ENCODE results near the gene DIPK1A. TPM values are rescaled to one million over a fixed set of nuclear protein-coding genes. Genes with fewer than 3 reads are reported as not detected.
A peak's percentile ranks its signal among the peaks of the same experiment; 100 is the strongest.

Gene DIPK1A
- total RNA-seq, 2 donors from 2014 or later, result 2.2 to 4.2 TPM

DNA sequence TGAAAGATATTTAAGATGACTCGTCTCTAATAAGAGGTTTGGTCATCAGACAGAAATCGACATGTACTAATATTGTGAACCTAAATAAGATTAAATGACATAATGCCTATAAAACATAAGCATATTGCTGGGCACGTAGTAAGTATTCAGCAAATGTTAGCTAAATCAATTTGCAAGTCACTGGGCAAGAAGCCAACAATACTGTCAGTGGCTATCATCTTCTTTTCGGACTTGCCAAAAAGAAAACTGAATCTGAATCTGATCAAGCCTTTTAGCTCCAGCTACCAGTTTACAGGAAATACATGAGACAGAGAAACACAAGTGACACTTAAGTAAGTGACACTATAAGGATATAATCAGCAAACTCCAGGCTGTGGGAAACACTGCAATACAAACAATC lies 83.5 kb downstream of the DIPK1A start:
- peaks cover 21 to 27% of the 10 kb centered on the region in 2 donors for H3K4me1 Mint-ChIP-seq (ENCODE audit: low read depth in 2 of 2)
- ATAC-seq, result peak; percentile 73 to 80
- H3K36me3 Mint-ChIP-seq, result no peaks in the 10 kb centered on the region
- peak overlapping the region; percentile 71 to 93 for H3K27ac Mint-ChIP-seq
- no peak for DNase-seq (ENCODE audit: low spot score)
- H3K27me3 Mint-ChIP-seq, result no peaks in the 10 kb centered on the region
- H3K4me3 Mint-ChIP-seq, result peak overlapping the region; percentile 66
- H3K9me3 Mint-ChIP-seq, result no peaks in the 10 kb centered on the region

DNA sequence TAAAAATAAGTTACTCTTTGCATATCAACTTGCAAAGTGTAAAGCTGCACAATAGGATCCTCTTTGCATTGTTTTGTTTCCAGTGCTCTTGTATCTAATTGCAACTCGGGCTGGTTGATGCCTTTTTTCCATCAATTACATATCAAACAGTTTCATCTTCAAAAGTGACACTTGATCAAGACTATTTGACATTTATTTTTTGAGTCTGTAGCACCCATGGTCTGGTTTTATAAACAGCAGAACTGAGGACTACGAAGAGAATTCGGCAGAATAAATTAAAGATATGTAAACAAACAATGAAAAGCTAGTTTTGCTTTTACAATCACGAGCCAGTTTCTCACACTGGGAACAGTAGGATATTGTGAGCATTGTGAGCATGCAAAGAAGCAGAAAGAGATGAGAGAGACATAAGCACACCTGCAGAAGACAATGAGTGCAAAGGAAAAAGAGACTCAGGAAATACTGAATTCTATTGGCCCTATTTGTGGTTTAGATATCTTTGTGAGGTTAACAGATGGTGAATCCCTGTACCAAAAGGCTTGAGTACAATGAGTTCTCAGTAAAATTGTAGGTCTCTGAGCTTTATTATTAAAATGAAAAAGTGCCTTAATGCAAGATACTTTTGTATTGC lies 84.1 kb downstream of the DIPK1A start:
- H3K4me1 Mint-ChIP-seq (ENCODE audit: low read depth in 2 of 2), result peaks cover 15 to 22% of the 10 kb centered on the region in 2 donors
- ATAC-seq (no peak), DNase-seq (ENCODE audit: low spot score) (no peak)
- H3K36me3 Mint-ChIP-seq, result peaks cover 4% of the 10 kb centered on the region
- H3K27ac Mint-ChIP-seq, result peak overlapping the region; percentile 71 to 93
- H3K4me3 Mint-ChIP-seq, result peak overlapping the region; percentile 66
- no peaks in the 10 kb centered on the region for H3K9me3 Mint-ChIP-seq
- no peaks in the 10 kb centered on the region for H3K27me3 Mint-ChIP-seq

DNA sequence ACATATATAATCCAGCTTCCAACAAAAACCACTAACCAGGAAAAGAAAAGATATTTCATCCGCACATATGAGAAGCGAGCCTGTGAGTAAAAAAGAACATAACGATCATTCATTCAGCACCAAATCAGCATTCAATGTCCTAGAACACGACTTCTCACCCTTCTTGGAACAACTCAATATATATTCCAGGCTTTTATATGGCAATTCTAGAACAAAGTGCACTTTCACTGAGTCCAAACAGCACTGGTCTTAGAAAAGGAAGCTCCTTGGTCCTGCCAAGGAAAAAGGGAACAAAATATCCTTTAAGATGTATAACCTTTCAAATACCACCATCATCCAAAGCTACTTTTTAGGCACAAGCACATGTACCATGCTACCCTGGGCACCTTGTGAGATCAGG lies 84.9 kb downstream of the DIPK1A start:
- Mint-ChIP-seq H3K27ac (peak overlapping the region in 1 of 2 donors; percentile 93), H3K27me3 (no peaks in the 10 kb centered on the region), H3K9me3 (no peaks in the 10 kb centered on the region), H3K4me3 (no peak overlapping the region), H3K36me3 (peaks cover 4% of the 10 kb centered on the region), H3K4me1 (ENCODE audit: low read depth in 2 of 2) (peaks cover 14 to 19% of the 10 kb centered on the region in 2 donors)
- DNase-seq (ENCODE audit: low spot score) (no peak), ATAC-seq (no peak)

DNA sequence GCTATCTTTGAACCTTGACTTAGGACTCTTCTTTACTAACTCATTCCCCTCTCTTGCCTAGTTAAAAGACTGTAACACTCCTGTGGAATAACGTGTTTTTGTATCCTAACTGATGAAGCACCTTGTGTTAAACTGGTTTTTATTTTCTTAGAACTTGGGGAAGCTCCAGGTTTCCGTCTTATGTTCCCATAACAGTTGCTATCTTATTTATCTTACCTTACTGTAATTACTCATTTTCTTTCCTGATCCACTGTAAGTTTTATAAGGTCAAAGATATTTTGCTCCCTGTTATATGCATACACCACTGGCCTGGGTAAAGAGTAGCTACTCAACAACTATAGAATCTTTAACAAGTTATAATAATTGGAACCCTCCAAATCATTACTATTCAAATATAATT lies 86.3 kb downstream of the DIPK1A start:
- peaks cover 14 to 19% of the 10 kb centered on the region in 2 donors for H3K4me1 Mint-ChIP-seq (ENCODE audit: low read depth in 2 of 2)

DNA sequence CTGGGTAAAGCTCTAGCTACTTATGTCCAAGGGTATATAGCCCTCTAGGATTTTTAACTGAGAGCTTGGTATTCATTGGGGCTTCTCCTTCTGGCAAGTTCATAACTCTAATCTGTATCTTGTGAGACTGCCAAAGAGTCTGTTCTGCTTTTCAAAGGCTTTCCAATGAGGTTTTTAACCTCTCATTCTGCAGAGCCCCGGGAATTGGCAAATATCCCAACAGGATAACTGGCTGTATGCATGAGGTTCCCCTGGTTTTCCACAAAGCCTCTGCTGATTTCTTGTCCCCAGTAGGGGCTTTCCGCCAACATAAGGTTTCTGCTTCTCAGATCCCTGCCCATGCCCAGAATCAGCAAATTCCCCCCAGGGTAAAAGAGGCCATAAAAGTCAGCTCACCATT lies 88.5 kb downstream of the DIPK1A start:
- H3K4me1 Mint-ChIP-seq (ENCODE audit: low read depth in 2 of 2), result peaks cover 8 to 11% of the 10 kb centered on the region in 2 donors
- H3K27ac Mint-ChIP-seq, result peak overlapping the region in 1 of 2 donors; percentile 78
- no peak overlapping the region for H3K4me3 Mint-ChIP-seq
- no peaks in the 10 kb centered on the region for H3K9me3 Mint-ChIP-seq
- no peak for ATAC-seq
- no peaks in the 10 kb centered on the region for H3K27me3 Mint-ChIP-seq
- peaks cover 4% of the 10 kb centered on the region for H3K36me3 Mint-ChIP-seq
- DNase-seq (ENCODE audit: low spot score), result no peak

More for the DNA sequence above, 86.3 kb downstream of the DIPK1A start:
- Mint-ChIP-seq H3K27me3 (no peaks in the 10 kb centered on the region), H3K9me3 (no peaks in the 10 kb centered on the region), H3K36me3 (peaks cover 4% of the 10 kb centered on the region), H3K4me3 (no peak overlapping the region), H3K27ac (peak overlapping the region in 1 of 2 donors; percentile 11)
- ATAC-seq (no peak), DNase-seq (ENCODE audit: low spot score) (no peak)

DNA sequence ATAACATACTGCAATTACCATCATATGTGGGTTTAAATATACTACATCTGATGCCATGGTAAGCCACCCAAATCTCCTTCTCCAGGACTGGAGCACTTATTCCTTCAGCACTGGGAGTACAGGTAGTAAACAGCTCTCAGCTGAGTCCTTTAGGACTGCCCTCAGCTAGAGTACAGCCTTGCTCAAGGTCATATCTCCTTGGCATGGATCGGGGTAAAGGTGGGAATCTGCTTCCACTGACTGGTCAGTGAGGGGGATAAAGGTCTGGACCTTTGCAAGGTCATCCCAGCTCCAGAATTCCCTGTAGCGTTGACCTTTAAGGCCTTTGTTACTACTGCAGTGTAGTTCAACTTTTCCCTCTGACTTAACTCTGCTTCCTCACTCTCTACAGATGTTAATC lies 90.7 kb downstream of the DIPK1A start:
- ATAC-seq, result no peak
- H3K36me3 Mint-ChIP-seq, result peaks cover 4% of the 10 kb centered on the region
- H3K27ac Mint-ChIP-seq, result peak overlapping the region in 1 of 2 donors; percentile 51
- no peaks in the 10 kb centered on the region for H3K4me1 Mint-ChIP-seq (ENCODE audit: low read depth in 2 of 2)
- H3K9me3 Mint-ChIP-seq, result no peaks in the 10 kb centered on the region
- no peak overlapping the region for H3K4me3 Mint-ChIP-seq
- H3K27me3 Mint-ChIP-seq, result no peaks in the 10 kb centered on the region
- DNase-seq (ENCODE audit: low spot score), result no peak

DNA sequence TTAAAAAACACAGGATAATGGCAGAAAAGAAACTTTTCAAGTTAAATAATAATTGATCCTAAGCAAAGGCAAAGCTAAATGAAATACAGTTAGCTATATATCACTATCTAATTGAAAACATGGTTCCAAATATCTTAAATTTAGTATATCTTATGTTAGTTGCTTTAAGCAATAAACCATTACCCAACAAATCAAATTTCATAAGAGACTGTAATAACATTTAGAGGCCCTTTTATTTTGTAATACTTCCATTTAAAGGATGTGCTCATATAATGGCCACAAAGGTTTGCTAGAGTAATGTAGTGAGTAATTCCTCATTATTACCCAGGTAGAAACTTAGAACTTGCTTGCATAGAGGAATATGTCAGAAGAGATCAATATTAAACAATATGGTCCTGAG lies 97.1 kb downstream of the DIPK1A start:
- Mint-ChIP-seq H3K27ac (no peak overlapping the region), H3K4me1 (ENCODE audit: low read depth in 2 of 2) (peaks cover 3 to 4% of the 10 kb centered on the region in 2 donors), H3K27me3 (no peaks in the 10 kb centered on the region), H3K4me3 (no peak overlapping the region), H3K9me3 (no peaks in the 10 kb centered on the region), H3K36me3 (no peaks in the 10 kb centered on the region)
- ATAC-seq (no peak), DNase-seq (ENCODE audit: low spot score) (no peak)

DNA sequence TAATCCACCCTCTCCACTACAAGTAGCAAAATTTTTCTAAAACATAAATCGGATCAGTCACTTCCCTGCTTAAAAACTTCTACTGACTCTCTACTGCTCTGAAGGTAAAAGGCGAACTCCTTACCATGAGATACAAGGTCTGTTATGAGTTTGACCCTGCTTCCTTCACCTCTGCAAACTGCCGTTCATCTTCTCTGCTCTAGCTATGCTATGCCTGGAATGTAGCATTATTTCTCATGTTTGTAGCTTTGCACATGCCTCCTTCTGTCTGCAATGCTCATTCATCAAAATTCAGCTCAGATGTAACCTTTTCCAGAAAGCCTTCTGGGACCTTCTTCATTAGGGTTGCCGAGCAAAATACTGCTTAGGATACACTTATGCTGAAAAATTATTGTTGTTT lies 98.7 kb downstream of the DIPK1A start:
- H3K27ac Mint-ChIP-seq, result peak overlapping the region in 1 of 2 donors; percentile 3
- H3K27me3 Mint-ChIP-seq, result no peaks in the 10 kb centered on the region

DNA sequence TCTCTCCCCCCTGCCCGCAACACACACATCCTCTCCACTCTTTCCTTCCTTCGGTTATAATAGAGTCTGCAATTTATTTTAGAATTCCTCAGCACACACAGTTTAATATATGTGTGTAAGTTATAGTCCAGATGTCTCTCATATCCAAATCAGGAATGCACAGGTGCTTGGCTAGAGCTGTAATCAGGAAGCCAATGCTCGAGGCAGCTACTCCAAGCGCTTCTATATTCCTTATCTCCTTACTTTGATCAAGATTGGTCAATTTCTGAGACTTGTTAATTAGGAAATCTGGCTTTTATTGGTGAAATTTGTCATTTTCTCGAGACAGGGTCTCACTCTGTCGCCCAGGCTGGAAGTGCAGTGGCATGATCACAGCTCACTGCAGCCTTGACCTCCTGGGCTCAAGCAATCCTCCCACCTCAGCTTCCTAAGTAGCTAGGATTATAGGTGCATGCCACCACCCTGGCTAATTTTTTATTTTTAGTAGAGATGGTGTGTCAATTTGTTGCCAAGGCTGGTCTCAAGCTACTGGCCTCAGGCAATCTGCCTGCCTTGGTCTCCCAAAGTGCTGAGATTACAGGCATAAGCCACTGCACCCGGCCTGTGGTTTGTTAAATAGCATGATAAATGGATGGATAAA lies 101.7 kb downstream of the DIPK1A start:
- peaks cover 10 to 12% of the 10 kb centered on the region in 2 donors for H3K4me1 Mint-ChIP-seq (ENCODE audit: low read depth in 2 of 2)
- peaks cover 6% of the 10 kb centered on the region for H3K36me3 Mint-ChIP-seq
- DNase-seq (ENCODE audit: low spot score) (no peak), ATAC-seq (no peak)
- H3K9me3 Mint-ChIP-seq, result no peaks in the 10 kb centered on the region
- H3K4me3 Mint-ChIP-seq, result peak overlapping the region; percentile 76
- peak overlapping the region in 1 of 2 donors; percentile 1 for H3K27ac Mint-ChIP-seq
- H3K27me3 Mint-ChIP-seq, result no peaks in the 10 kb centered on the region

More for the DNA sequence above, 98.7 kb downstream of the DIPK1A start:
- Mint-ChIP-seq H3K4me1 (ENCODE audit: low read depth in 2 of 2) (peaks cover 8 to 10% of the 10 kb centered on the region in 2 donors), H3K9me3 (no peaks in the 10 kb centered on the region), H3K36me3 (no peaks in the 10 kb centered on the region), H3K4me3 (no peak overlapping the region)
- ATAC-seq (no peak), DNase-seq (ENCODE audit: low spot score) (no peak)

DNA sequence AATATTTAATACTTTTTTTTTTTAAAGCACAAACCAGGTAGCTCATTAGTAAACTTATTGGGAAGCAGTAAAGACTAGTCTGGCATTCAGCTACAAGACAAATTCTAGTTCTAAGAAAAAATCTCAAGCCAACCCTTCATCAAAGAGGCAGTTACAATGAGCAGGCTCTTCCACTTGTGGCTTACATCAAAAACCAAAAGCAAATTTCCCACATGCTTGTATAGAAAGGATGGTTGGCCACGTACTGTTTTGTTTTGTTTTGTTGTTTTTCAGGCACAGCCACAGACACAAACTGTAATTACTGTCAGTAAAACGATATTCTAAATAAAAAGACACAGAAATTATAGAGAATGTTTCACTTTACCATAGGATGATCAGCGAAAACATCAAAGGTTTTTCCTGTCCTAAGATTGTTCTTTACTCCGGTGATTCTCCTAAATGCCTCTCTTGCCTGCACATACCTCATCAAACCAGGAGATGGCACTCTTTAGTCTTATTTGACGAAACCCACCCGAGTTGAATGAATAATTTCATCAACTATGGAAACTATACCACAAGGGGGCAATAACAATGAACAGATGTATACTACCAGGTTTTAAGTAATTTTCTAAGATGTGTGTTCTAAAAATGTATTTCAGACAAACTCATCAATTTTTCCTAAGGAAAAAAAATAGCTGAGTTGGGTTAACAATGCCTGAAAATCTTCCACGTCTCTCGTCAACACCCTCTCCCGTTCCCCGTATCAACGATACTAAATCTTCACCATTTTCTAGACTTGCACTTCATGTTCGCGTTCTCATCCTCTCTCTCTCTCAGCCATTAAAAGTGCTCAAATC lies 102.5 kb downstream of the DIPK1A start:
- peak; percentile 71 for DNase-seq (ENCODE audit: low spot score)
- no peaks in the 10 kb centered on the region for H3K9me3 Mint-ChIP-seq
- H3K4me3 Mint-ChIP-seq, result peak overlapping the region; percentile 76
- H3K27me3 Mint-ChIP-seq, result no peaks in the 10 kb centered on the region
- peaks cover 6% of the 10 kb centered on the region for H3K36me3 Mint-ChIP-seq
- peak; percentile 86 to 89 for ATAC-seq
- peaks cover 17% of the 10 kb centered on the region in 2 donors for H3K4me1 Mint-ChIP-seq (ENCODE audit: low read depth in 2 of 2)
- H3K27ac Mint-ChIP-seq, result peak overlapping the region in 1 of 2 donors; percentile 1

DNA sequence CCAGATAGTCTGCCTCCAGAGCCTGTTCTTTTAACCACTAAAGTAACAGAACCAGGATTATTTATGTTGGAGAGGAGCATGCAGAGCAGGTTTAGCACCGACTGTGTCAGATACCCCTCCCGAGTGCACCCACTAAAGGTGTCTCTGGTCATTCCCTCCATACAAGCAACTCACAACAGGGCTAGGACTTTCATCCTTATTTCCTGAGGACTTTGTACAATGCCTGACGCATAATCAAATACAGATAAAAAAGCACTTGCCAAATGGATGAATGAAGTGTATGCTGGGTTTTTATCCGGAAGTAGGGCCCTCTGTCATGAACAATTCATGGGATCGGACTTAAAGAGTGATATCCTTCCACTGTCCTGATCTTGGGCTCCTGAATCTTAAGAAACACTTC lies 103.4 kb downstream of the DIPK1A start:
- H3K4me3 Mint-ChIP-seq, result no peak overlapping the region
- H3K9me3 Mint-ChIP-seq, result no peaks in the 10 kb centered on the region
- DNase-seq (ENCODE audit: low spot score), result no peak
- ATAC-seq, result no peak
- H3K4me1 Mint-ChIP-seq (ENCODE audit: low read depth in 2 of 2), result peaks cover 17% of the 10 kb centered on the region in 2 donors
- peaks cover 6% of the 10 kb centered on the region for H3K36me3 Mint-ChIP-seq
- no peaks in the 10 kb centered on the region for H3K27me3 Mint-ChIP-seq
- H3K27ac Mint-ChIP-seq, result no peak overlapping the region

DNA sequence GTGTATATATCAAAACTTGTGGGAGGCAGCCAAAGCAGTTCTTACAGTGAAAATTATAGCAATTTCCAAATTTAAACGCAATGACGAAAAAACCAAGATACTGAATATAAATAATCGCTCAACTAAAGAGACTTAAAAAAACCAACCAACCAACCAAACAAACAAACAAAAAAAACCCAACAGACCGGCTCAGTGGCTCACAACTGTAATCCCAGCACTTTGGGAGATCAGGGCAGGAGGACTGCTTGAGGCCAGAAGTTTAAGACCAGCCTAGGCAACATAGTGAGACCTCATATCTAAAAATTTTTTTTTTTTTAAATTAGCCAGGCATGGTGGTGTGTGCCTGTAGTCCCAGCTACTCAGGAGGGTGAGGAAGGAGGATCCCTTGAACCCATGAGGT lies 106.0 kb downstream of the DIPK1A start:
- Mint-ChIP-seq H3K27me3 (no peaks in the 10 kb centered on the region), H3K36me3 (peaks cover 6% of the 10 kb centered on the region), H3K27ac (no peak overlapping the region), H3K4me3 (no peak overlapping the region), H3K9me3 (no peaks in the 10 kb centered on the region), H3K4me1 (ENCODE audit: low read depth in 2 of 2) (peaks cover 20 to 21% of the 10 kb centered on the region in 2 donors)
- no peak for ATAC-seq
- DNase-seq (ENCODE audit: low spot score), result no peak

DNA sequence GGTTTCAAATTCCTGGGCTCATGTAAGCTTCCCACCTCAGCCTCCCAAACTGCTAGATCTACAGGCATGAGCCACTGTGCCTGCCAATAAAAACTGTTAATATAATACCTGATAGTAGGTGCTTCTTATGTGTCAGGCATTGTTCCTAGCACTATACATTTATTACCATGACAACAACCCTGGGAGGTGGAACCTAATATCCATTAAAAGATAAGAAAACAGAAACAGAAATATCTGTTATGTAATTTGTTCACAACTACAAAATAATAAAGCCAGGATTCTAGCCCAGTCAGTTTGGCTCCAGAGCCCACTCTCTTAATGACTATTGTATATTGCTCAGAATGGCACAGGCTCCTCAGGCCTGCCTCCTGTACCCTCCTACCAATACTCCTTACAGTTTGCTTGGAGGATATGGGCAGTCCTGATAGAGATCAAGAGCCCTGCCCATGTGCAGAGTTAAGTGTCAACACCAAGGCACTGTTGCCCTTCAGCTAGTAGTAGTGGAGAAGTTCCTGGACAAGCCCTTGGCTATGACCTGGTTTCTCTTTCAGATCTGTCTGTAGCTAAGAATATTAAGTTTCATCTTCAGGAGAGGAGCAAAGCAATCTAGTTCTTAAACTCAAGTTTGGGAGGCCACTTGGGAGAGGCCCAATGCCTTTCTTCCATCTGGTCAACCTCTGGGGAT lies 107.0 kb downstream of the DIPK1A start:
- Mint-ChIP-seq H3K27ac (peak overlapping the region; percentile 21 to 64), H3K4me1 (ENCODE audit: low read depth in 2 of 2) (peaks cover 18% of the 10 kb centered on the region in 2 donors), H3K4me3 (no peak overlapping the region), H3K36me3 (peaks cover 6% of the 10 kb centered on the region), H3K27me3 (no peaks in the 10 kb centered on the region), H3K9me3 (no peaks in the 10 kb centered on the region)
- ATAC-seq (peak in 1 of 2 donors; percentile 56), DNase-seq (ENCODE audit: low spot score) (no peak)

Data from natural killer cell treated with Interleukin-12 subunit alpha and Interleukin-12 subunit beta and Interleukin-15 and Interleukin-18, amount 100 ng/mL, for 72 hours (primary cell).